A172 (cell line): ENCODE data around the gene TBC1D32. TPM values are rescaled to one million over a fixed set of nuclear protein-coding genes. Genes with fewer than 3 reads are reported as not detected.
A peak's percentile ranks its signal among the peaks of the same experiment; 100 is the strongest.
"Not testable (repeated sequence)": the region's sequence is repeated elsewhere in the genome, so short reads cannot be mapped to it uniquely, and the experiment has no call there.

Experiments used
- DNase-seq: peaks from one replicate; pipeline ENCODE4 v3.0.0-alpha.2; 2015; ENCODE audit warnings: low spot score
- total RNA-seq: library from RNA; depleted of rRNA; stranded (reverse); fragments of >200 nt; shearing (Covaris generic); gene quantifications from 2 replicates; pipeline ENCODE4 v1.2.3, GENCODE V29; 2014; rRNA removed

TBC1D32 gene
- total RNA-seq, result 5.7 and 10.1 TPM in 2 replicates

GRCh38 chr6:121334299-121335086, at the start of gene TBC1D32:
Gene TBC1D32, minus strand, starts transcription at chr6:121334480. Its CDS starts 50 bp downstream, at chr6:121334430.
- DNase-seq, result peak; percentile 80

- DNase-seq, result no peak
Measured at GRCh38 chr6:121383478-121383877, 49.2 kb upstream of the TBC1D32 start.

GRCh38 chr6:121382467-121383121, 48.3 kb upstream of the TBC1D32 start:
- no peak for DNase-seq

- DNase-seq, result no peak
Measured at GRCh38 chr6:121376411-121376810, 42.1 kb upstream of the TBC1D32 start.

GRCh38 chr6:121374219-121374618, 39.9 kb upstream of the TBC1D32 start:
- not testable (repeated sequence) for DNase-seq

- no peak for DNase-seq
Measured at GRCh38 chr6:121365536-121366521, 31.5 kb upstream of the TBC1D32 start.

GRCh38 chr6:121356575-121356974, 22.3 kb upstream of the TBC1D32 start:
- no peak for DNase-seq

- no peak for DNase-seq
Measured at GRCh38 chr6:121354764-121355163, 20.5 kb upstream of the TBC1D32 start.

- DNase-seq, result no peak
Measured at GRCh38 chr6:121352941-121353340, 18.7 kb upstream of the TBC1D32 start.

GRCh38 chr6:121351916-121352315, 17.6 kb upstream of the TBC1D32 start:
- DNase-seq, result no peak

GRCh38 chr6:121349596-121349995, 15.3 kb upstream of the TBC1D32 start:
- no peak for DNase-seq

GRCh38 chr6:121347484-121347883, 13.2 kb upstream of the TBC1D32 start:
- no peak for DNase-seq

- no peak for DNase-seq
Measured at GRCh38 chr6:121344539-121344938, 10.3 kb upstream of the TBC1D32 start.

GRCh38 chr6:121339639-121340226, 5.5 kb upstream of the TBC1D32 start:
- no peak for DNase-seq

- DNase-seq, result no peak
Measured at GRCh38 chr6:121338956-121339355, 4.7 kb upstream of the TBC1D32 start.

- DNase-seq, result no peak
Measured at GRCh38 chr6:121338366-121338765, 4.1 kb upstream of the TBC1D32 start.

GRCh38 chr6:121335087-121336008, 1.1 kb upstream of the TBC1D32 start:
- no peak for DNase-seq

- not testable (repeated sequence) for DNase-seq
Measured at GRCh38 chr6:121333694-121334093, 586 bp downstream of the TBC1D32 start.

GRCh38 chr6:121333196-121333595, 1.1 kb downstream of the TBC1D32 start:
- no peak for DNase-seq

GRCh38 chr6:121330516-121330915, 3.8 kb downstream of the TBC1D32 start:
- DNase-seq, result no peak
